ENCODE data around the gene RAB11FIP4.

The RAB11FIP4 gene

DNA sequence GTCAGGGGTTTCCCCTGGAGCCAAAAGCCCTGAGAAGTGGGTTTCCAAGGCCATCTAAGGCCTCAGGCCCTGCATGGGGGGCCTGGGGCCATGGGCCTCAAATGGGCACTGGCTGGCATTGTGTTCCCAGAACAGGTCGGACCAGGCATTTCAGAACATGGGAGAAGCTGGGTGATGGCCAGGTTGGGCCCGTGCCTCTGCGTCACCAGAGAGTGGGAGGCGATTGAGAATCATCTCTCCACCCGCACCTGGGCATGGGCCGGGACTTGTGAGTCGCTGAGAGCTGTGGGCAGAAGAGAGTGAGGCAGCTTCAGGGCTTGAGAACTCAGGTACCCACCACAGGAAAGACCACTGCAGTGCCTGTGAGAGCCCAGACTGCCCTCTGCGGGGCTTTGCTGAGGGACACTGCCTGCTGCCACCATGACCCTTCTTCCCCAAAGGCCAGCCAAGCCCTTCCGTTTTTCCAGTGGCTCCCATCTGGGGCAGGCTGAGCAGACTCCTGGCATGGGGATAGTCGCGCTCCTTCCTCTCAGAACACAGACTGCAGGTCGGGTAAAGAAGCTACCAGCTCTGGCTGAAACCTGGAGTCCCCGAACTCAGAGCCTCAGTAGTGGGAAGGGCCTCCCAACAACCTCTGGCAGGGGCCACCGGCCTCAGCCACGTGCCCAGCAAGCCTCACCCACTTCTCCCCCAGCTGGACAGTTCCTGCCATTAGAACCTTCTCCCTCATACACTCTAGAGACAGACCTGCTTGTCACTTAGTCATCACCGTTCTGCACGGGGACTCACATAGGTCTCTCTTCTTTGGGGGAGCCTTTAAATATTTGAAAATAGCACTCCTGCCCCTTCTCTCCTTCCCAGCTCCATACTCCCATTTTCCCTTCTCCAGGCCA, 1.6 kb downstream of the RAB11FIP4 start:
- FAIRE-seq (no peak), DNase-seq (ENCODE audit: insufficient read length, low spot score) (no peak)
- no peak for TF ChIP-seq CTCF (IDR thresholded peaks at IDR 0.05; ENCODE audit: insufficient read depth, missing control alignments)

DNA sequence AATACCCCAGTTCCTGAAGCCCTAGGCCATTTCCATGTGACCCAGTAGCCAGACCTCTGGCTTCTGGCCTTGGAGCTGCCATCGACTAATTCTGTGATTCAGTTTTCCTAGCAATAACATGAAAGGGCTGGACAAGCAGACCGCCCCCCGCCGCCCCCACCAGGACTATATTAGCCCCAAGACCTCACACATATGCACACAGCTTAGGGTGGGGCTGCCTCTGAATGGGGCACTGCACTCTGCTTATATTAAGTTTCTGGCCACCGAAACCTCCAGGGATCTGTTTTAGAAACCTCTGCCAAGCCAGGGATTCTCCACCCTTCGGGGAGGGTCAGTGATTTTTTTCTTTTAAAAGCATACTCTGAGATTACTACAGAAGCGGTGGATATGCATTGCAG, 2.3 kb downstream of the RAB11FIP4 start:
- no peak for DNase-seq (ENCODE audit: insufficient read length, low spot score)
- no peak for TF ChIP-seq CTCF (IDR thresholded peaks at IDR 0.05; ENCODE audit: insufficient read depth, missing control alignments)
- FAIRE-seq = no peak

DNA sequence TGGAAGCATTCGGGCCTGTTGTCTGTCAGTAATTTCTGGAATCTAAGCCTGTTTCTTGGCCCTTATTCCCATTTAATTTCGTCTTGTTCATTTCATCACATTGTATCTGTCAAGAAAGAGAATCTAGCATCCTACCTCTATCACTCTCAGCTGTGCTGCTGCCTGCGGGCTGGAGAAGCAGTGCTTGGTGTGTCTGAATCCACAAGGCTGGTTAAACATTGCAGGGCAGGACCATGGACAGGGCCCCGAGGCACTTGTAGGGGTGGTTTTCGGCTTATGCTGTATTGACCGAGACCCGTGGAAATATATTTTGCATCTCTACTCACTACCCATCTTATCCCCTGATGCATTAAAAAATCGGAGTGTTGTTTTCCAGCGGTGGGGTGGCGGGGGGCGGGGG, 3.1 kb downstream of the RAB11FIP4 start:
- no peak for TF ChIP-seq CTCF (IDR thresholded peaks at IDR 0.05; ENCODE audit: insufficient read depth, missing control alignments)
- FAIRE-seq (no peak), DNase-seq (ENCODE audit: insufficient read length, low spot score) (no peak)

GRCh38 chr17:31397256-31397939, 5.9 kb downstream of the RAB11FIP4 start:
- no peak for DNase-seq (ENCODE audit: insufficient read length, low spot score)

GRCh38 chr17:31398381-31399311, 7.2 kb downstream of the RAB11FIP4 start:
- no peak for TF ChIP-seq CTCF (IDR thresholded peaks at IDR 0.05; ENCODE audit: insufficient read depth, missing control alignments)
- DNase-seq (ENCODE audit: insufficient read length, low spot score) (no peak), FAIRE-seq (no peak)

More at GRCh38 chr17:31397256-31397939, 5.9 kb downstream of the RAB11FIP4 start:
- no peak for TF ChIP-seq CTCF (IDR thresholded peaks at IDR 0.05; ENCODE audit: insufficient read depth, missing control alignments)
- no peak for FAIRE-seq

GRCh38 chr17:31400481-31400950, 9.0 kb downstream of the RAB11FIP4 start:
- no peak for DNase-seq (ENCODE audit: insufficient read length, low spot score)
- no peak for TF ChIP-seq CTCF (IDR thresholded peaks at IDR 0.05; ENCODE audit: insufficient read depth, missing control alignments)
- no peak for FAIRE-seq
